HG03103 (cell line): Measurements from ENCODE around the gene ENTPD6.

ENCODE experiments used
- ATAC-seq: cut with Tn5 transposase; IDR thresholded peaks from one replicate; pipeline ENCODE4 v1.9.1; 2021; ENCODE audit warnings: low read depth; ENCODE audit not compliant: unreplicated experiment

Gene ENTPD6

GRCh38 chr20:25187635-25188034 lies 7.9 kb upstream of the ENTPD6 start:
- no peak for ATAC-seq

DNA sequence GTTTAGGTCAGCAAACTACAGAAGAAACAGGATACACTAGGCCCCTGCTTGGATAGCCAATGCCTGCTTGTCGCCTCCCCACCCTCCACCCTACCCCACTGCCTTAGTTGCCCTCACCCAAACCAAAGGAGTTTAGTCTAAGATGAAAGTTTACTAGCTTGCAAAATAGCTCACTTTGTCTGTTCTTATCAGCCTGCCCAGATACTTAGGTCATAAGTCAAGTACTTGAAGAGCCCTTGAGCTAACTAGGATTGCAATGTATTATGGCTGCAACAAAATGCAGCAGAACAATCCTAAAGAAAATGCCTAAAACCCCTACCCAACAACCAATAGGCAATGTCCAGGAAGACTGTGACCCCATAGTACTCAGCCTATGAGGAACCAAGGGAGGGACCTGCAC lies 7.3 kb upstream of the ENTPD6 start:
- no peak for ATAC-seq

DNA sequence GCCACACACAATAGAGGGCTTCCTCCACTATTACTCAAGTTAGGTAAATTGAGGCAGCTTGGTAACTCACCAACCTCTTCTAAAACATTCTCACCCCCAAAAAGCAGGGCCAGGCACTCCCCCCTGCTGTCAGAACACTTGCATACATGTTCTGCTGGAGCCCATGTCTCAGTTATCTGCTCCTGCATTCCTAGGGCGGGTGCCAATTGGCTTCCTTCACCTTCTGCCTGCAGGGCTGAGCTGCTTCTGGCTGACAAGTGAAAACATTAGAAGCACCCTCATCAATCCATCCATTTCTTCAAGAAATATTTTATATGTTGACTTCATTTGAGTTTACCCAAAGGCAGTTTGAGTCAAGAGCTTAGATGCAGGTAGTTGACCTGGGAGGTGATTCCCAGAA lies 4.5 kb upstream of the ENTPD6 start:
- no peak for ATAC-seq

GRCh38 chr20:25191689-25192088 lies 3.8 kb upstream of the ENTPD6 start:
- ATAC-seq = no peak

DNA sequence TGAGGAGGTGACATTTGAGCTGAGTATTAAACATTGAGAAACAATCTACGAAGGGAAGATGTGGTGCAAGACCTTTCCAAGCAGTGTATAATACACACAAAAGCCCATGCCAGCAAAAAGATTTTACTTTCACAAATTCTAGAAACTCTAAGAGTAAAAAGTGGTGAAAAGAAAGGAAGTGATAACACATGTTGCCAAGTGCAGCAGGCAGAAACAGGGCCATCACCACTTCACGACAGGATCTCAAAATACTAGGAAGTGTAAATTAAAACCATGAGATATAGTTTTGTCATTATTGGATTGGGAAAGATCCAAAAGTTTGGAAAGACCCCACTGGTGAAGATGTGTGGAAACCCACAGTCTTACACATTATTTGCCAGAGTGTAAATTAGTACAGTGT lies 1.7 kb upstream of the ENTPD6 start:
- no peak for ATAC-seq

GRCh38 chr20:25194333-25194972 lies 1.1 kb upstream of the ENTPD6 start:
- ATAC-seq = no peak

DNA sequence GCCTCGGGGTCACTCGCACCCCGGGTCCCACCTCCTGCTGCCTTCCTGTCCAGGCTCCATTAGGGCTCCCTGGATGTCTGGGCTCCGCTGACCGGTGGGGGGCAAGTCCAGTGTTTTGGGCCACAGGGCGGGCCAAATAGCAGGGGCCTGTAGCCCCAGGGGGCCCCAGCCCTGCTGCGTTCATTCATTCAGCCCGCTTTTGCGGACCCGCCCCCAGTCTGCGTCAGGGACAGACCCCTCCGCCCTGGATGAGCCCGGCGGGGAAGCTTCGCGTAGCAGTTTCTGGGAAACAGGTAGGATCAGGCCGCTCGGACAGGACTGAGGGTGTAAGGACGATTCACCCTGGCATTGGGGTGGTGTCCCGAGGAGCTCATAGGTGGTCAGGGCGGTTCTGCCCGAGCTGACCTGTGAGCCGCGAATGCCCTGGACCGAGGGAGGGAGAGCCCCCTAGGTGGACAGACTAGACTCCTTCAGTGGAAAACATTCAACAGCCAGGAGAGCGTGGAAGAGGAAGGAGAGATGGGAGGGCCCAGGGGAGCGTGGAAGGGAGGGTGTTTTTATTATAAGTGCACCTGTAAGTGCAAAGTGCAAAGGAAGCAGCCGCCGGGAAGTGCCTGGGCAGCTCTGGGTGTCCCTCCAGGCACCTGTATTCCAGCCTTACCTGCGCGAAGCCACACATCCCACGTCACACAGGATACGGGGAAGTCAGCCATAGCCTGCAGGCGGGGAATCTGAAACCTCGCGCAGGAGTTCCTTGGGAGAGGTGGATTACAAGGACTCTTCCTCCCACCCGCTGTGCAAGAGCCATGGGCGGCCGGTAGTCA lies 662 bp downstream of the ENTPD6 start:
- ATAC-seq = peak; percentile 28

DNA sequence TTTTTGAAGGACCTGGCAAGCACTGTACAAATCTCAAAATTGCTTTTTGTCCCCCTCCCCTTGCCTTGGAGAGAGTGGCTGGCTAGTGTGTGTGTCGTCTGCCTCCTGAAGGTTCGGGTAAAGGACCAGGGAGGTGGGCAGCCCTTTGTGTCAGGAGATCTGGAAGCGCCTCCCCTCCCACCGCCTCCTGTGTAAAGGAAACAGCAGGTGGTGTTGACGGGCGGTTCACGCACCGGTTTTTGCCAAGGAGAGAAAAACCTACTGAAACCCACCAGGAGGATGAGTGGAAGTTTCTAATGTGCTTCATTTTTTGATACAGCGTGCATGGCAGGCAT lies 1.2 kb downstream of the ENTPD6 start:
- ATAC-seq = no peak

DNA sequence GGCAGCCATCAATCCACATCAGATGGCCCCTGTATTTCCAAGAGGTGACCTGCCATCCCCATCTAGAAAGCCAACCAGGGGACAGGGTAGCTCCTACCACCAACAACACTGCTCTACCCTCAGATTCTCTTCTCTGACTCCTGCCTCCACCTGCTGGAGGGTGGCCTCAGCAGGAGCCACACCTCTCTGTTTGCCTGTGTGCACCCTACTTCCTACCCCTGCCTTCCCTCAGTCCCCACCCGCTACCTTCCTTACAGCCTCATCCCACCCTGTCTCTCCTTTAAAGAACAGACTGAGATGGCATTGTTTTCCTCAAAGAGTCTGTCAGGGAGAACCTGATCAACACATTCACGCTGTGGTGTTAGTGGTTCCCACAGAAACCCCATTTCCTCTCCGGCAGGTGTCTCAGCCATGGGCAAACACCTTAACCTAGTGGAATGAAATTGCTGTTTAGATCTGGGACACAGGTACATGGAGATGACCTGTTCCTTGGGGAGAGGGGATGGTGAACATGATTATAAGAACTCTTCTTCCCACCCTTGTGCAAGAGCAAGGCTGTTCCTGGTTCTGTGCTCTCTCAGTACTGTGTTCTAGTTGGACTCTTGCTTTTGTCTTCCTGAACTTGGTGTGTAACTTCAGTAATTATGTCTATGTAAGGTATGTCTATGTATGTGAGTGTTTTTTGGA lies 1.8 kb downstream of the ENTPD6 start:
- no peak for ATAC-seq

- no peak for ATAC-seq
These were observed 2.3 kb downstream of the ENTPD6 start for GRCh38 chr20:25197870-25198190.

GRCh38 chr20:25198663-25199383 lies 3.3 kb downstream of the ENTPD6 start:
- ATAC-seq = no peak

GRCh38 chr20:25199473-25200260 lies 4.2 kb downstream of the ENTPD6 start:
- ATAC-seq = no peak

- no peak for ATAC-seq
These were observed 7.6 kb downstream of the ENTPD6 start for GRCh38 chr20:25203089-25203488.

DNA sequence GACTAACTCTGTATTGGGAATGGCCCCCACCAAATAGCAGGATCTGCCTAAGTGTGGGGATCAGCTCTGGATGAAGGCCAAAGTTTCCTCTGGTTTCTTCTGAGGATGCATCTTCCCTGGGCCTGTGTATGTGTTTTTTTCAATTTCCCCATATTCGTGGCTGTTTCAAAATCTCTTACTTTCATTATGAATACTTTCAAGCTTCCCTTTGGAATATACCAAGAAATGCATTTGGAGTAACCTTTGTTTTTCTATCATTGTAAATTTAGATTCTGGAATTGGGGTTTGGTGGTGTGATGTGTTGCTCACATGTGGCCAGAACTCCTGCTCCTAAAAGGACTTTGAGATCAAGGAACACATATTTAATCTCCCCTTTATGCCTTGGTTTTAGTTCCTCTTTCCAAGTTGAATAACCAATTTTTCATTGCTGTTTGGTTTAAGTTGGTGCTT lies 8.4 kb downstream of the ENTPD6 start:
- ATAC-seq = no peak

- no peak for ATAC-seq
These were observed 9.2 kb downstream of the ENTPD6 start for GRCh38 chr20:25204550-25205276.

DNA sequence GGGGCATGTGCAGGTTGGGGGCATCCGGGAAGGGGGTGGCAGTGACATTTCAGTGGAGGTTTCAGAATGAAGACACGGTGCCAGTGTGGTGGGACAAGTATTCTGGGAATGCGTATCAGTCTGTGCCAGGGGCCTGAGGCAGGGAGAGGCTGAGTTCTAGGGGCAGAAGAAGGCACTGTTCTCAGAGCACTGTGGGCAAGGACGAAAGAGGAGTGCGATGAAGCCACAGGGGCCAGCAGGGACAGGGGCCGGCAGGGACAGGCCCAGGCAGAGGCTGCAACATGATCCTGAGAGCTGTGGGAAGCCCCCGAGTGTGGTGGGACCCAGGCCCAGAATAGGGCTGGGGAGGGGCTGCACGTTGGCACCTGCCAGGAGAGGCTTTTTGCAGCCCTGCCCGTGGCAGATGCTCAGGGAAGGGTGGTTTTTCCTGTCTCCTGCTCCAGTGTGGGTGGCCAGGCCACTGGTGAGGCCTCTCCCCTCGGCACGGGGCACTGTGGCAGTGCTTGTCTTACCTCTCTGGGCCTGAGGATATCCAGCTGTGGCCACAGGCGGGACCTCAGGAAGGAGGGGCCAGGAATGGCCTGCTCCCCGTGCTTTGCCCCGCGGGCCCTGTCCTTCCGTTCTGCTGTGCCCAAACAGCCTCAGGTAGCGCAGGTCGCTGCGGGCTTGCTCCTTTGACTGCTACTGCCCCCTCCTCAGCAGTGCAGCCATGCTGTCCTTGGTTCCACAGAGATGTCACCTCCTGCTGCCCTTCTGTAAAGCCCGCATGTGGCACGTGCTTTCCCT lies 10.0 kb downstream of the ENTPD6 start:
- ATAC-seq = no peak

GRCh38 chr20:25206063-25206403 lies 10.5 kb downstream of the ENTPD6 start:
- no peak for ATAC-seq

GRCh38 chr20:25206548-25206947 lies 11.0 kb downstream of the ENTPD6 start:
- no peak for ATAC-seq
